GM12875 (cell line): ENCODE measurements around the gene HOXC11.

Source experiments
- H3K4me3 ChIP-seq: one replicate; pipeline ENCODE4 v1.5.1; 2011; ENCODE audit warnings: low read depth, low read length, control low read depth
- CTCF ChIP-seq: IDR thresholded peaks from 2 replicates; pipeline ENCODE4 v1.5.1; 2011; ENCODE audit warnings: low read depth, mild to moderate bottlenecking, control low read depth, inconsistent platforms, low read length, moderate library complexity, borderline replicate concordance; ENCODE audit not compliant: insufficient read depth

The HOXC11 gene

GRCh38 chr12:54004841-54005530, 32.1 kb downstream of the HOXC11 start:
- no peak for TF ChIP-seq CTCF
- no peak overlapping the region for H3K4me3 ChIP-seq

- H3K4me3 ChIP-seq = no peak overlapping the region
- TF ChIP-seq CTCF = no peak
Measured at GRCh38 chr12:54005531-54005852, 32.6 kb downstream of the HOXC11 start.

GRCh38 chr12:54005853-54006558, 33.1 kb downstream of the HOXC11 start:
- TF ChIP-seq CTCF = peak; percentile 80
- no peak overlapping the region for H3K4me3 ChIP-seq

GRCh38 chr12:54006559-54007220, 33.8 kb downstream of the HOXC11 start:
- no peak for TF ChIP-seq CTCF
- no peak overlapping the region for H3K4me3 ChIP-seq

GRCh38 chr12:54007538-54008259, 34.8 kb downstream of the HOXC11 start:
- H3K4me3 ChIP-seq = no peak overlapping the region
- no peak for TF ChIP-seq CTCF

GRCh38 chr12:54008260-54008552, 35.3 kb downstream of the HOXC11 start:
- no peak for TF ChIP-seq CTCF

More at GRCh38 chr12:54008260-54008552, 35.3 kb downstream of the HOXC11 start:
- no peak overlapping the region for H3K4me3 ChIP-seq
